ENCODE measurements around the gene ARMC2.

DNA sequence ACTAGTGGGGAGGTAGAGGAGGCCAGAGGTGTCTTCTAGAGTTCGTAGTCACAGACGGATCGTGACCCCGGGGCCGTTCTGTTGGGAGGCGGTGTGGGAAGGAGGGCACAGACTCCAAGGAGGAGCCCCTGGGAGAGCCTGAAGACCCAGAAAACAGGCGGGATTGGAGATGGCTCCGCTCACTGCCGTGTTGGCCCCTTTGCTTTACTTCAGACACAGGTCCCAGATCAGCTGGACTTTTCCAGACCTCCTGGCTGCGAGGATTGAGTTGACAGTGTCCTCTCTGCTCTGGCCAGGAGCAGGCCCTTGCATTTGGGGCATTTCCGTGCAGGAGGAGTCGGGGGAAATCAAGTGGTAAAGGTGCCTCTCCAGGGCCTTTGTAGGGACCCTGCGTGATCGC lies 112.9 kb downstream of the ARMC2 start:
- TF ChIP-seq EZH2 (IDR thresholded peaks at IDR 0.05) = no peak
- no peak for TF ChIP-seq POLR2AphosphoS5 (IDR thresholded peaks at IDR 0.05; ENCODE audit: borderline replicate concordance, low read depth, low read length)
